ENCODE data around the gene HDAC4.

DNA sequence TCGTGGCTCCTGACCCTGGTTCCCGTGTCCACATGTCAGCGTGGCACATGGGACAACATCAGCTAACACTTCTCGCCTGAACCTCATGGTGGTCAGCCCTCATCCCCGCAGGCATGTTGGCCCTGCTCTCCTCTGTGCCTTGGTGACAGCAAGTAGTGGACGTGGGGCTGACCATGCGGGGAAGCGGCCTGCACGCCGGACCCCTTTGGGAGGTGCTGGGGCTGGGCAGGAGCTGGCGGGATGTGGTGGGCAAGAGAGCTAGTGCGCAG, 303.5 kb downstream of the HDAC4 start:
- no peak for TF ChIP-seq KAT7 (CRISPR knock-in tag; IDR thresholded peaks at IDR 0.05; ENCODE audit: borderline replicate concordance)
- no peak for TF ChIP-seq ATF1 (CRISPR knock-in tag; IDR thresholded peaks at IDR 0.05)
- TF ChIP-seq CREB1 (CRISPR knock-in tag; IDR thresholded peaks at IDR 0.05), result no peak
- TF ChIP-seq, protein P1, sequence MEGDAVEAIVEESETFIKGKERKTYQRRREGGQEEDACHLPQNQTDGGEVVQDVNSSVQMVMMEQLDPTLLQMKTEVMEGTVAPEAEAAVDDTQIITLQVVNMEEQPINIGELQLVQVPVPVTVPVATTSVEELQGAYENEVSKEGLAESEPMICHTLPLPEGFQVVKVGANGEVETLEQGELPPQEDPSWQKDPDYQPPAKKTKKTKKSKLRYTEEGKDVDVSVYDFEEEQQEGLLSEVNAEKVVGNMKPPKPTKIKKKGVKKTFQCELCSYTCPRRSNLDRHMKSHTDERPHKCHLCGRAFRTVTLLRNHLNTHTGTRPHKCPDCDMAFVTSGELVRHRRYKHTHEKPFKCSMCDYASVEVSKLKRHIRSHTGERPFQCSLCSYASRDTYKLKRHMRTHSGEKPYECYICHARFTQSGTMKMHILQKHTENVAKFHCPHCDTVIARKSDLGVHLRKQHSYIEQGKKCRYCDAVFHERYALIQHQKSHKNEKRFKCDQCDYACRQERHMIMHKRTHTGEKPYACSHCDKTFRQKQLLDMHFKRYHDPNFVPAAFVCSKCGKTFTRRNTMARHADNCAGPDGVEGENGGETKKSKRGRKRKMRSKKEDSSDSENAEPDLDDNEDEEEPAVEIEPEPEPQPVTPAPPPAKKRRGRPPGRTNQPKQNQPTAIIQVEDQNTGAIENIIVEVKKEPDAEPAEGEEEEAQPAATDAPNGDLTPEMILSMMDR (IDR thresholded peaks at IDR 0.05), result no peak
- no peak for TF ChIP-seq TEAD4 (CRISPR knock-in tag; IDR thresholded peaks at IDR 0.05)
- no peak for TF ChIP-seq E2F4 (CRISPR knock-in tag; IDR thresholded peaks at IDR 0.05; ENCODE audit: borderline replicate concordance, low read depth)
- no peak for TF ChIP-seq ZNF138 (CRISPR knock-in tag; conservative IDR thresholded peaks at IDR 0.05)
- TF ChIP-seq SMAD3 (CRISPR knock-in tag; IDR thresholded peaks at IDR 0.05; ENCODE audit: borderline replicate concordance), result no peak
- no peak for TF ChIP-seq SP1 (CRISPR knock-in tag; conservative IDR thresholded peaks at IDR 0.05)
- TF ChIP-seq, protein P2, sequence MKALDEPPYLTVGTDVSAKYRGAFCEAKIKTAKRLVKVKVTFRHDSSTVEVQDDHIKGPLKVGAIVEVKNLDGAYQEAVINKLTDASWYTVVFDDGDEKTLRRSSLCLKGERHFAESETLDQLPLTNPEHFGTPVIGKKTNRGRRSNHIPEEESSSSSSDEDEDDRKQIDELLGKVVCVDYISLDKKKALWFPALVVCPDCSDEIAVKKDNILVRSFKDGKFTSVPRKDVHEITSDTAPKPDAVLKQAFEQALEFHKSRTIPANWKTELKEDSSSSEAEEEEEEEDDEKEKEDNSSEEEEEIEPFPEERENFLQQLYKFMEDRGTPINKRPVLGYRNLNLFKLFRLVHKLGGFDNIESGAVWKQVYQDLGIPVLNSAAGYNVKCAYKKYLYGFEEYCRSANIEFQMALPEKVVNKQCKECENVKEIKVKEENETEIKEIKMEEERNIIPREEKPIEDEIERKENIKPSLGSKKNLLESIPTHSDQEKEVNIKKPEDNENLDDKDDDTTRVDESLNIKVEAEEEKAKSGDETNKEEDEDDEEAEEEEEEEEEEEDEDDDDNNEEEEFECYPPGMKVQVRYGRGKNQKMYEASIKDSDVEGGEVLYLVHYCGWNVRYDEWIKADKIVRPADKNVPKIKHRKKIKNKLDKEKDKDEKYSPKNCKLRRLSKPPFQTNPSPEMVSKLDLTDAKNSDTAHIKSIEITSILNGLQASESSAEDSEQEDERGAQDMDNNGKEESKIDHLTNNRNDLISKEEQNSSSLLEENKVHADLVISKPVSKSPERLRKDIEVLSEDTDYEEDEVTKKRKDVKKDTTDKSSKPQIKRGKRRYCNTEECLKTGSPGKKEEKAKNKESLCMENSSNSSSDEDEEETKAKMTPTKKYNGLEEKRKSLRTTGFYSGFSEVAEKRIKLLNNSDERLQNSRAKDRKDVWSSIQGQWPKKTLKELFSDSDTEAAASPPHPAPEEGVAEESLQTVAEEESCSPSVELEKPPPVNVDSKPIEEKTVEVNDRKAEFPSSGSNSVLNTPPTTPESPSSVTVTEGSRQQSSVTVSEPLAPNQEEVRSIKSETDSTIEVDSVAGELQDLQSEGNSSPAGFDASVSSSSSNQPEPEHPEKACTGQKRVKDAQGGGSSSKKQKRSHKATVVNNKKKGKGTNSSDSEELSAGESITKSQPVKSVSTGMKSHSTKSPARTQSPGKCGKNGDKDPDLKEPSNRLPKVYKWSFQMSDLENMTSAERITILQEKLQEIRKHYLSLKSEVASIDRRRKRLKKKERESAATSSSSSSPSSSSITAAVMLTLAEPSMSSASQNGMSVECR (CRISPR knock-in tag; IDR thresholded peaks at IDR 0.05; ENCODE audit: borderline replicate concordance), result no peak

Data from WTC11 (cell line).